Ascending aorta (tissue), 2 donors: ENCODE data around the gene FXYD2. TPM values are rescaled to one million over a fixed set of nuclear protein-coding genes. Genes with fewer than 3 reads are reported as not detected.

Experiments
- DNase-seq, 2 donors: peaks; one replicate each; pipeline ENCODE4 v3.0.0-alpha.2; 2019; ENCODE audit warnings: low spot score in 2 of 2
- H3K27ac ChIP-seq, 2 donors: fragments of 200-600 bp; sonication (generic); one replicate each; pipeline ENCODE4 v1.5.1; 2016 to 2017; ENCODE audit warnings: mild to moderate bottlenecking in 1 of 2
- H3K27me3 ChIP-seq: fragments of 200-600 bp; sonication (generic); one replicate; pipeline ENCODE4 v1.5.1; 2017
- H3K36me3 ChIP-seq, 2 donors: fragments of 200-600 bp; sonication (generic); one replicate each; pipeline ENCODE4 v1.5.1; 2016
- H3K4me1 ChIP-seq, 2 donors: fragments of 200-600 bp; sonication (generic); one replicate each; pipeline ENCODE4 v1.5.1; 2016 to 2017; ENCODE audit warnings: mild to moderate bottlenecking in 1 of 2
- H3K4me3 ChIP-seq, 2 donors: fragments of 200-600 bp; sonication (generic); one replicate each; pipeline ENCODE4 v1.5.1; 2016 to 2017; ENCODE audit warnings: mild to moderate bottlenecking in 1 of 2
- H3K9me3 ChIP-seq, 2 donors: fragments of 200-600 bp; sonication (generic); one replicate each; pipeline ENCODE4 v1.5.1; 2016
- intact Hi-C: fragments of 100-400 bp; cut with DNase I; formaldehyde crosslinking; loops from one replicate; pipeline ENCODE4 v1.15.1; 2023
- total RNA-seq: library from RNA; depleted of rRNA; stranded (reverse); fragments of >200 nt; gene quantifications from one replicate; pipeline ENCODE4 v1.1.0, GENCODE V29; 2016
- TF ChIP-seq, protein P1 (sequence below), 3 experiments: fragments of 200-600 bp in 2 of 3; fragments of 450-650 bp in 1 of 3; sonication (generic) in 2 of 3; IDR thresholded peaks; one replicate each; pipeline ENCODE4 v1.5.1; 2016 to 2019; ENCODE audit warnings: antibody characterized with exemption in 3 of 3, mild to moderate bottlenecking in 1 of 3, moderate library complexity in 1 of 3

Gene FXYD2
- total RNA-seq, 1 donor from 2014 or later, result not detected

DNA sequence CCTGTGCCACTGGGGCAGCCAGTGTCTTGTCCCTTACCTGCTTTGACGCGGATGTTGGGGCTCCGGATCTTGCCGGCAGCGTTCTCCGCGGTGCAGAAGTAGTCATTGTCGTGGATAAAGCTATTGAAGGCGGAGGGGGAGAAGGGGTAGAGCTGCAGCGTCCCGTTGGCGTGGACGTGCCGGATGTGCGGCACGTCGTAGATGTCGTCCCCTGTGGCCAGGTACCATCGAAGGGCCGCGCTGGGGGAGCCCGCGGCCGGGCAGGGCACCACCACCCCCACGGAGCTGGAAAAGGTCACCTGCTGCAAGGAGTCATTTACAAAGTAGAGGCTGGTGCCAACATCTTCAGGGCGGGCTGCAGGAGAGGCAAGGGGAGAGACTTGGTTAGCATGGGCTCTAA is 44.1 kb downstream of the FXYD2 start:
- Histone ChIP-seq H3K4me1 (no peaks in the 10 kb centered on the region), H3K27ac (no peak overlapping the region), H3K9me3 (no peaks in the 10 kb centered on the region), H3K27me3 (no peaks in the 10 kb centered on the region), H3K4me3 (no peak overlapping the region), H3K36me3 (no peaks in the 10 kb centered on the region)
- no peak for DNase-seq
- TF ChIP-seq, protein P1, sequence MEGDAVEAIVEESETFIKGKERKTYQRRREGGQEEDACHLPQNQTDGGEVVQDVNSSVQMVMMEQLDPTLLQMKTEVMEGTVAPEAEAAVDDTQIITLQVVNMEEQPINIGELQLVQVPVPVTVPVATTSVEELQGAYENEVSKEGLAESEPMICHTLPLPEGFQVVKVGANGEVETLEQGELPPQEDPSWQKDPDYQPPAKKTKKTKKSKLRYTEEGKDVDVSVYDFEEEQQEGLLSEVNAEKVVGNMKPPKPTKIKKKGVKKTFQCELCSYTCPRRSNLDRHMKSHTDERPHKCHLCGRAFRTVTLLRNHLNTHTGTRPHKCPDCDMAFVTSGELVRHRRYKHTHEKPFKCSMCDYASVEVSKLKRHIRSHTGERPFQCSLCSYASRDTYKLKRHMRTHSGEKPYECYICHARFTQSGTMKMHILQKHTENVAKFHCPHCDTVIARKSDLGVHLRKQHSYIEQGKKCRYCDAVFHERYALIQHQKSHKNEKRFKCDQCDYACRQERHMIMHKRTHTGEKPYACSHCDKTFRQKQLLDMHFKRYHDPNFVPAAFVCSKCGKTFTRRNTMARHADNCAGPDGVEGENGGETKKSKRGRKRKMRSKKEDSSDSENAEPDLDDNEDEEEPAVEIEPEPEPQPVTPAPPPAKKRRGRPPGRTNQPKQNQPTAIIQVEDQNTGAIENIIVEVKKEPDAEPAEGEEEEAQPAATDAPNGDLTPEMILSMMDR (IDR thresholded peaks at IDR 0.05), result no peak
- intact Hi-C loops, result no loop called here

DNA sequence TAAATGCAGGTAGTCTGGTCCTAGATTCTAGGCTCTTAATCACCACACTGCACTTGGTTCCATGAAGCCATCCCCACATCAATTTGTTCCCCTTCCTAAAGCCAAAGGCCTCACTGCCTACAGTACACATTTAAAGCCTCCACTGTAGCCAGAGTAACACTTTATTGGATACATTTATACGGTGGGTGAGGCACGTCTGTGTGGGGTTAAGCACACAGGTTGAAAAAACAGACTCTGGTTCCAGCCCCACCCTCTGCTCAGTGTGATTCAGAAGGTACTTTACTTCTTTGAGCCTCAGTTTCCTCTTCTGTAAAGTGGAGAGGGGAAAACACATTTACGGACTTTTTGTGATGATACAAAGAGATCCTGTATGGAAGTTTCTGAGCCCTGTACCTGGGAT is 50.0 kb downstream of the FXYD2 start:
- intact Hi-C loops, result no loop called here
- H3K9me3 ChIP-seq, result no peaks in the 10 kb centered on the region
- no peaks in the 10 kb centered on the region for H3K36me3 ChIP-seq
- H3K4me1 ChIP-seq, result no peaks in the 10 kb centered on the region
- TF ChIP-seq, protein P1 (IDR thresholded peaks at IDR 0.05), result no peak
- no peaks in the 10 kb centered on the region for H3K27me3 ChIP-seq
- no peak overlapping the region for H3K27ac ChIP-seq
- H3K4me3 ChIP-seq, result no peak overlapping the region
- DNase-seq, result no peak

DNA sequence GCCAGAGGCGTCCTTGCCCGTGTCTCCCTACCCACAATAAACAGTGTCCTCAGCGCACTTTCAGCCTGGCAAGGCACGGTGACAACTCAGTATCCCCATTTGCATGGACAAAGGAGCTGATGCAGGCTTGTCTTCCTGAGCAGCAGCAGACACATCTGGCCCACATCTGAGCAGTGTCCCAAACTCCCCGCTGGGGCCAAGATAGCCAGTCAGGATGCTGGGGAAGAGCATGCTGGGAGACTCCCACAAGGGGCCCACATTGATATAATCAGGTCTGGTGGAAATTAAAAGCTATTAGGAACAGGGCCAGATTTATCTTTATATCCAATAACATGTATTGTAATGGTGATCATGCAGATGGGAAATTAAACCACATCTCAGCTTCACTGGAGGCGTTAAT is 52.2 kb downstream of the FXYD2 start:
- no peak for DNase-seq
- H3K9me3 ChIP-seq, result no peaks in the 10 kb centered on the region
- no peaks in the 10 kb centered on the region for H3K4me1 ChIP-seq
- TF ChIP-seq, protein P1 (IDR thresholded peaks at IDR 0.05), result no peak
- H3K4me3 ChIP-seq, result no peak overlapping the region
- H3K27me3 ChIP-seq, result no peaks in the 10 kb centered on the region
- H3K27ac ChIP-seq, result no peak overlapping the region
- H3K36me3 ChIP-seq, result no peaks in the 10 kb centered on the region
- intact Hi-C loops, result no loop called here

DNA sequence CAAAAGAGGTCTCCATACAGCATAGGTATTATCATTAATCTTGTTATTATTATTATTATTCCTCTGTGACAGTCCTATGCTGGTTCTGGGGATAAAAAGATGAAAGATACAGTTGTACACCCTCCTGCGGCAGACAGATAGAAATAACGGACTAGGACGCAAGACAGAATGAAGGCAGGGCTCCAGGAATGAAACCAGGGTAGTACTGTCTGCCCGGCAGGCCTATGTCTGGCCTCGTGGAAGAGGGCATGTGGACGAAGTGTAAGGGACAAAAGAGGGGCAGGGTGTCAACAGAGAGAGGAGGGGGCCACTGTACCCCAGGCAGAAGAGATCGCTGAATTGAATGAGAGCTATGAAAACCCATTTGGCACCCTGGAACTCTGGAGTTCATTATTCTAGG is 52.7 kb downstream of the FXYD2 start:
- no peak overlapping the region for H3K4me3 ChIP-seq
- TF ChIP-seq, protein P1 (IDR thresholded peaks at IDR 0.05), result no peak
- no peak for DNase-seq
- H3K9me3 ChIP-seq, result no peaks in the 10 kb centered on the region
- no peaks in the 10 kb centered on the region for H3K4me1 ChIP-seq
- H3K27me3 ChIP-seq, result no peaks in the 10 kb centered on the region
- H3K36me3 ChIP-seq, result no peaks in the 10 kb centered on the region
- H3K27ac ChIP-seq, result no peak overlapping the region
- intact Hi-C loops, result no loop called here

DNA sequence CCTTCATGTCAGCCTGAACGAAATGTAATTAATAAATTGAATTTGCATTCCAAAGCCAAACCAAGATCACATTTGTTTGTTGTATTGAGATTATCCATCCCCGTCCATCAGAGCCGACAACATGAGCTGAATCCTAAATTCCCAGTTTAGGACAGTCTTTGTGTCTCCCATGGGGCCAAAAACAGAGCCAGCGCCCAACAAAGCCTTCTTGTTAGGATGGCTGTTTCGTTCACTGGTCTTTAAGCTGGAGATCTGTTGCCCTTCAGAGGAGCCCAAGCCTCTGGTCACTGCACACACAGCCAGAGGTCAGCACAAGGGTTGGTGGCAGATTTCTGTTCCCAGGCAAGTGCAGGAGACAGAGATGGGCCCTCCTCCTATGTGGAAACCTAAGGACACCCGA is 53.3 kb downstream of the FXYD2 start:
- TF ChIP-seq, protein P1 (IDR thresholded peaks at IDR 0.05), result no peak
- no peaks in the 10 kb centered on the region for H3K9me3 ChIP-seq
- intact Hi-C loops, result no loop called here
- H3K4me3 ChIP-seq, result no peak overlapping the region
- no peaks in the 10 kb centered on the region for H3K4me1 ChIP-seq
- H3K27me3 ChIP-seq, result no peaks in the 10 kb centered on the region
- no peak for DNase-seq
- H3K27ac ChIP-seq, result no peak overlapping the region
- H3K36me3 ChIP-seq, result no peaks in the 10 kb centered on the region

DNA sequence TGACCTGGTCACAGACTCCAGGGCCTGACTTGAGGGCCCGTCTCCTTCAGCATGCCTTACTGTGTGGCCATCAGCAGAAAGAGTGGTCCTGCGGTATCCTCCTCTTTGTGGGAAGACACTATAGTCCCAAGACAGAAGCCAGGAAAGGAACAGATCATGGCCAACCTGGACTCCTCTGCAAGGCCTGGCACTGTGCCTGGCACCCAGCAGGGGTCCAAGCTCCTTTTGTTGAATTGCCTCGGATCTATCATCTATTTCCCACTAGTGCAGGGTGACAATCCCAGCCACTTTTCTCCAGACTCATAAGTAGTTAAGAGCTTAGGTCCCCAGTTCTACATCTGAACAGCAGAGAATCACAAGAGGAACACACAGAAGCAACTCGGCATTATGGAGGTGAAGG is 54.5 kb downstream of the FXYD2 start:
- no peak for DNase-seq
- no peaks in the 10 kb centered on the region for H3K9me3 ChIP-seq
- TF ChIP-seq, protein P1 (IDR thresholded peaks at IDR 0.05), result no peak
- H3K4me3 ChIP-seq, result no peak overlapping the region
- intact Hi-C loops, result no loop called here
- no peaks in the 10 kb centered on the region for H3K4me1 ChIP-seq
- H3K27me3 ChIP-seq, result no peaks in the 10 kb centered on the region
- no peaks in the 10 kb centered on the region for H3K36me3 ChIP-seq
- H3K27ac ChIP-seq, result no peak overlapping the region
